ENCODE data around the gene CDX2. TPM values are rescaled to one million over a fixed set of nuclear protein-coding genes. Genes with fewer than 3 reads are reported as not detected.
"Not testable (repeated sequence)": the region's sequence is repeated elsewhere in the genome, so short reads cannot be mapped to it uniquely, and the experiment has no call there.

Gene CDX2
- total RNA-seq, 1 experiment from 2014 or later = not detected

- TF ChIP-seq EZH2 (IDR thresholded peaks at IDR 0.05; ENCODE audit: borderline replicate concordance, low read depth, low read length, poor library complexity, severe bottlenecking) (no peak), CTCF (conservative IDR thresholded peaks at IDR 0.05; ENCODE audit: low read depth, low read length) (no peak)
- no TSS peak for BruUV-seq (replicated peaks)
- POLR2A ChIA-PET (ENCODE audit: low non-redundant PET) = interaction anchor here (0.5 to 0.6 kb wide), 3 partner anchors 127 to 583 kb away, joined by 3 to 5 read pairs (median 4); no protein-coding TSS in a partner anchor
These were observed 43.8 kb upstream of the CDX2 start for GRCh38 chr13:28012896-28013295.

DNA sequence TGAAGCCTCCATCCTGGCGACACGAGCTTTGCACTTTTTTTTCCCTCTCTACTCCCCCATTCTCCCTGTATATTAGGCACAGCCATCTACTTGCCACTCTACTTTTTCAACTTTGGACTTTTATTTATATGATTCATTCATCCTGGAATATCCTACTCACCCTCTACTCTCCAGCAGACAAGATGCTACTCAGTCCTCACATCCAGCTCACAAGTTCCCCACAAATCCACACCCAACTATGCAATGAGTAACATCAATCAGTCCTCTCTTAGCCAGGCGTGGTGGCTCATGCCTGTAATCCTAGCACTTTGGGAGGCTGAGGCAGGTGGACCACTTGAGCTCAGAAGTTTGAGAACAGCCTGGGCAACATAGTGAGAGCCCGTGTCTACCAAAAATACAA lies 43.3 kb upstream of the CDX2 start:
- Histone ChIP-seq H3K4me1 (ENCODE audit: insufficient read depth, low read length, poor library complexity, severe bottlenecking) (no peaks in the 10 kb centered on the region), H3K27ac (ENCODE audit: low read depth, low read length, poor library complexity, severe bottlenecking) (no peak overlapping the region), H3K4me3 (ENCODE audit: low read depth, low read length, poor library complexity, severe bottlenecking) (no peak overlapping the region), H3K27me3 (replicated peaks; ENCODE audit: insufficient read depth, low read depth, low read length, poor library complexity) (no peaks in the 10 kb centered on the region), H3K9me3 (ENCODE audit: low read depth, low read length, poor library complexity, severe bottlenecking) (no peaks in the 10 kb centered on the region), H3K36me3 (ENCODE audit: insufficient read depth, low read length, poor library complexity, severe bottlenecking) (no peaks in the 10 kb centered on the region)
- DNase-seq (ENCODE audit: low spot score) = no peak
- BruUV-seq (replicated peaks) = no TSS peak
- CTCF ChIA-PET = no interaction called here
- POLR2A ChIA-PET (ENCODE audit: low non-redundant PET) = interaction anchor here (0.5 kb wide), 1 partner anchor 583 kb away, joined by 3 read pairs; no protein-coding TSS in a partner anchor
- TF ChIP-seq EZH2 (IDR thresholded peaks at IDR 0.05; ENCODE audit: borderline replicate concordance, low read depth, low read length, poor library complexity, severe bottlenecking) = no peak
- TF ChIP-seq CTCF (conservative IDR thresholded peaks at IDR 0.05; ENCODE audit: low read depth, low read length) = no peak
- intact Hi-C loops (cut with micrococcal nuclease; ENCODE audit: unreplicated experiment) = loop anchor here (10.0 kb wide), 1 partner anchor 262 kb away; no protein-coding TSS in a partner anchor

More at GRCh38 chr13:28012896-28013295, 43.8 kb upstream of the CDX2 start:
- Histone ChIP-seq H3K27me3 (replicated peaks; ENCODE audit: insufficient read depth, low read depth, low read length, poor library complexity) (no peaks in the 10 kb centered on the region), H3K9me3 (ENCODE audit: low read depth, low read length, poor library complexity, severe bottlenecking) (no peaks in the 10 kb centered on the region), H3K4me3 (ENCODE audit: low read depth, low read length, poor library complexity, severe bottlenecking) (no peak overlapping the region), H3K4me1 (ENCODE audit: insufficient read depth, low read length, poor library complexity, severe bottlenecking) (no peaks in the 10 kb centered on the region), H3K36me3 (ENCODE audit: insufficient read depth, low read length, poor library complexity, severe bottlenecking) (no peaks in the 10 kb centered on the region), H3K27ac (ENCODE audit: low read depth, low read length, poor library complexity, severe bottlenecking) (no peak overlapping the region)
- intact Hi-C loops (cut with micrococcal nuclease; ENCODE audit: unreplicated experiment) = loop anchor here (10.0 kb wide), 1 partner anchor 262 kb away; no protein-coding TSS in a partner anchor
- DNase-seq (ENCODE audit: low spot score) = no peak
- CTCF ChIA-PET = no interaction called here

DNA sequence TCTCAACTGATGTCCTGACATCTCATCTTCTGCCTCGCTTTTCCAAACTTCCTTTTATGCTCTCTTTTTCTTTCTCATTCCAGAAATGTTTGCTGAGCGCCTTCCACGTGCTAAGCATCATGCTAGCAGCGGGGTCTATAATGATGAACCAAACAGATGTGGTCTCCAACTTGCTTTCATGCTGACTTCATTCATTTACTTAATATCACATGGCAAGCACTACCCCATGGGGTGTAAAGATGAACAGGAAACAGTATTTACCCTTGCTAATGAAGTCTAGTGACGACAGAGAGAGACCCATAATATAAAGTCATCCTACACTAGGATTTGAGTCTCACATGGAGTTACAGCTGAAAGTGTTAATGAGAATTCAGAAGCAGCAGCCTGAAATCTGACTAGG lies 40.9 kb upstream of the CDX2 start:
- Histone ChIP-seq H3K27ac (ENCODE audit: low read depth, low read length, poor library complexity, severe bottlenecking) (no peak overlapping the region), H3K9me3 (ENCODE audit: low read depth, low read length, poor library complexity, severe bottlenecking) (no peaks in the 10 kb centered on the region), H3K4me3 (ENCODE audit: low read depth, low read length, poor library complexity, severe bottlenecking) (no peak overlapping the region), H3K4me1 (ENCODE audit: insufficient read depth, low read length, poor library complexity, severe bottlenecking) (no peaks in the 10 kb centered on the region), H3K36me3 (ENCODE audit: insufficient read depth, low read length, poor library complexity, severe bottlenecking) (no peaks in the 10 kb centered on the region), H3K27me3 (replicated peaks; ENCODE audit: insufficient read depth, low read depth, low read length, poor library complexity) (no peaks in the 10 kb centered on the region)
- ChIA-PET POLR2A (ENCODE audit: low non-redundant PET) (no interaction called here), CTCF (no interaction called here)
- peak; percentile 55 for DNase-seq (ENCODE audit: low spot score)
- TF ChIP-seq CTCF (conservative IDR thresholded peaks at IDR 0.05; ENCODE audit: low read depth, low read length) (no peak), EZH2 (IDR thresholded peaks at IDR 0.05; ENCODE audit: borderline replicate concordance, low read depth, low read length, poor library complexity, severe bottlenecking) (no peak)
- no TSS peak for BruUV-seq (replicated peaks)
- intact Hi-C loops (cut with micrococcal nuclease; ENCODE audit: unreplicated experiment) = loop anchor here (10.0 kb wide), 1 partner anchor 265 kb away; no protein-coding TSS in a partner anchor

GRCh38 chr13:28005016-28005415 lies 35.9 kb upstream of the CDX2 start:
- intact Hi-C loops (cut with micrococcal nuclease; ENCODE audit: unreplicated experiment); H3K4me1 ChIP-seq (ENCODE audit: insufficient read depth, low read length, poor library complexity, severe bottlenecking); H3K27ac ChIP-seq (ENCODE audit: low read depth, low read length, poor library complexity, severe bottlenecking); BruUV-seq (replicated peaks); H3K4me3 ChIP-seq (ENCODE audit: low read depth, low read length, poor library complexity, severe bottlenecking); POLR2A ChIA-PET (ENCODE audit: low non-redundant PET); CTCF ChIA-PET; H3K27me3 ChIP-seq (replicated peaks; ENCODE audit: insufficient read depth, low read depth, low read length, poor library complexity); DNase-seq (ENCODE audit: low spot score); H3K9me3 ChIP-seq (ENCODE audit: low read depth, low read length, poor library complexity, severe bottlenecking); H3K36me3 ChIP-seq (ENCODE audit: insufficient read depth, low read length, poor library complexity, severe bottlenecking): not testable (repeated sequence)

Measured in A673 (cell line).